HG02970 (cell line): Measurements from ENCODE around the gene GPLD1.
"Not testable (repeated sequence)": the region's sequence is repeated elsewhere in the genome, so short reads cannot be mapped to it uniquely, and the experiment has no call there.

Experiments used
- ATAC-seq: cut with Tn5 transposase; IDR thresholded peaks from one replicate; pipeline ENCODE4 v1.9.1; 2021; ENCODE audit warnings: mild to moderate bottlenecking, moderate library complexity, moderate number of reproducible peaks; ENCODE audit not compliant: unreplicated experiment, low FRiP score

The GPLD1 gene

GRCh38 chr6:24426729-24427446 lies 62.5 kb downstream of the GPLD1 start:
- no peak for ATAC-seq

DNA sequence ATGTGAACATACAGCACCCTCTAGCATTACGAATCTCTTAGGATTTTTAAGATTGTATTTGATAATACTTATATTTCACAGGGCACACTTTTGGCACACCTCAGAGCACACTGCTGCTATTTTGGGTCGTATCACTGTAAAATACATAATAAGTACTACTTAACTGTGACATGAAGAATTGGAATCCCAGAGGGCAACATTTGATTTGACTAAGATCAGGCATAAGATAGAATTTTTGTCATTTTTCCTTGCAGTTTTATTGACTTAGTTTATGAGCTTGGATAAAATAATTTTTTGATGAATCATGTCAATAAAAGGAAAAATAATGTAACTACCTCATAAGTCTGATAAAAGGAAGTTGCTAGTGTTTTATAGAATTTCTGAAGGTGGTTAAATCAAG lies 64.3 kb downstream of the GPLD1 start:
- ATAC-seq, result no peak

- no peak for ATAC-seq
Observed at GRCh38 chr6:24419526-24419925, 69.9 kb downstream of the GPLD1 start.

DNA sequence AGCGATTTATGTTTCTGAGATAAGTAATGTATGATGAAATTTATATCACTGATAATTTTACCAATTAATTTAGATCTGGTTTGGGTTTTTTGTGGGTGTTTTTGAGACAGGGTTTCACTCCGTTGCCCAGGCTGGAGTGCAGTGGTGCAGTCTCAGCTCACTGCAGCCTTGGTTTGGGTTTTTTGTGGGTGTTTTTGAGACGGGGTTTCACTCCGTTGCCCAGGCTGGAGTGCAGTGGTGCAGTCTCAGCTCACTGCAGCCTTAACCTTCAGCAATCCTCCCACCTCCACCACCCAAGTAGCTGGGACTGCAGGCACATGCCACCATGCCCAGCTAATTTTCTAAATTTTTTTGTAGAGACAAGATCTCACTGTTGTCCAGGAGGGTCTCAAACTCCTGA lies 73.6 kb downstream of the GPLD1 start:
- ATAC-seq, result no peak

DNA sequence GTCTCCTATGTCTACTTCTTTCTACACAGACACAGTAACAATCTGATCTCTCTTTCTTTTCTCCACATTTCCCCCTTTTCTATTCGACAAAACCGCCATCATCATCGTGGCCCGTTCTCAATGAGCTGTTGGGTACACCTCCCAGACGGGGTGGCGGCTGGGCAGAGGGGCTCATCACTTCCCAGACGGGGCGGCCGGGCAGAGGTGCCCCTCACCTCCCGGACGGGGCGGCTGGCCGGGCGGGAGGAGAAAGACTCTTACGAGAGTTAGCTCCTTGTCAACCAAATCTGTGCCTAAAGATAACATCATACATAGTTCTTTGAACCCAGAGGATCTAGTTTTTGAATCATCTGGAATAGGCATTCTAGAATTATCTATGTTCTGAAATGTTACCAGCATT lies 74.8 kb downstream of the GPLD1 start:
- not testable (repeated sequence) for ATAC-seq

GRCh38 chr6:24412294-24412693 lies 77.1 kb downstream of the GPLD1 start:
- ATAC-seq, result no peak

GRCh38 chr6:24410622-24411021 lies 78.8 kb downstream of the GPLD1 start:
- no peak for ATAC-seq

DNA sequence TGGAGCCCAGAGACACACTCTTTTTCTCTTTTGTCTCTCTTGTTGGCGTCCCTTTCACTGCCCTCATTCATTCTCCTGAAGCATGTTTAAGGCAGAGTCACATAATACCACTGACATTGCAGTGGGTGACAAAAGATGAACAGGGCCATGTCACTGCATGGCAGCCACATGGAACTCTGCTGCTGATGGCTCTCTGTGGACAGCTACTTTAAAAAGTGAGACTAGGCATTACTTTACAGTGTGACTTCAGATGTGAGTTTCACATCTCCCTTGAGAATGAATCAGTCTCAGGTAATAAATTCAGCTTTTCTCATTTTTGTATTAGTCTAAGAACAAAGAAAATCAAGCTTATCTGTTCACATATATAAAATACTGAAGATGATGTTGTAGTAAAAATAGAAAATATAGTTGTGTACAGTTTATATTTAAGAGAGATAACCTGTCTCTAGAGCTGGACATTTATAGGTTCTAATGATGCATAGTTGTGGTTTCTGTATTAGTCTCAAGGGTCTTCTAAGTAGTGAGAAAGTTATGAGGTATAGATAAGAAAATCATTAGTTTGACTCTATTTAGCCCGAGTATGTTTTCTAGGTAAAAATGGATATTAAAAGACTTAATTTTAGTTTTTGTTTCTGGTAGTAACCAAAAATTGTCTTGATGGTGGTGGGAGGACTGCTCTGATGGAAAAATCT lies 80.5 kb downstream of the GPLD1 start:
- ATAC-seq, result no peak

DNA sequence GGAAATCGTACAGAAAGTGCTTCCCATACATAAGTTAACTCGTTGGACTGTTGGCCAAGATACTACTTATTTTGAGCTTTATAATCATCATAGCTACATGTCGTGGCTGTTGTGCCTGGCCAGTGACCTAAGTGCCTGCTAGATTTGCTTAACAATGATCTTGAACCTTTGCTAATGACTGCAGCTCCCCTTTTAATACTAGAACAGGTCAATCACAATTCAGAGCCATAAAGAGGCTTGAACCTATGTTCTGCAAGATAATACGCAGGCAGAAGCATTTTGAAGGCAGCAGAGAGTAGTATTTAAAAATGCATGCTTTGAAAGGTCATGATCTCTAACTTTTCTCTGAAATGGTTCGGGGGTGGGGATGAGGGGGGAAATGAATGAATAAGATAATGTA lies 84.1 kb downstream of the GPLD1 start:
- ATAC-seq, result no peak

- ATAC-seq, result no peak
Observed at GRCh38 chr6:24403501-24403824, 85.9 kb downstream of the GPLD1 start.

DNA sequence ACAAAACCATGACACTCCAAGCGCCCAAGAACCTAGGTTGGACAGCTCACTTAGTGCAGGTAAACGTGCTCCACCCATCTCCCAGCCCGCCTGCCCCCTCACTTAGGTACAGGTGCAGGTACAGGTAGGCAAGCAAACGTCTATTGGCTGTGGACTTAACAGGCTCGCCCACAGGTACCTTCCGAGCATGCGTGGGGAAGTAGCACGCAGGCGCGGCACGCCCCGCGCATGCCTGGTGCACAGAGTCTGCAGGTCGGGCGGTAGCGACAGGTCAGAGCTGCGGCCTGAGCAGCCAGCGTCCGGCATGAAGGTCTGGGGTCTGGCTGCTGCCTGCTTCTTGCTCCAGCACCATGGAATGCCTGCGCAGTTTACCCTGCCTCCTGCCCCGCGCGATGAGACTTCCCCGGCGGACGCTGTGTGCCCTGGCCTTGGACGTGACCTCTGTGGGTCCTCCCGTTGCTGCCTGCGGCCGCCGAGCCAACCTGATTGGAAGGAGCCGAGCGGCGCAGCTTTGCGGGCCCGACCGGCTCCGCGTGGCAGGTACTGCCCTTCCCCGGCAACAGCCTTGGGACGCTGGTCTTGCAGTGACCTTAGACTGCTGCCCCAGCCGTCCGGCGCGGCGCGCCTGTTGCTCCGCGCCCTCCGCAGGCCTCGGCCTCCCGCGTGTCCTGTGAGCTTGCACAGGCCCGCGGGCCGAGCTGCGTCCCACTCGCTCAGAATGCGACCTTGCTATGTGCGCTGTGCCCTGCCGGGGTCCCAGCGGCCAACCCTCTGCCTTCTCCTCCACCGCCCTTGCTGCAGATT lies 86.5 kb downstream of the GPLD1 start, which contains the start of gene MRS2:
TSS of gene MRS2 (plus strand) at position 240 of the 804 bp plus-strand sequence. CDS start at position 351, 111 bp downstream.
- peak; percentile 92 for ATAC-seq

DNA sequence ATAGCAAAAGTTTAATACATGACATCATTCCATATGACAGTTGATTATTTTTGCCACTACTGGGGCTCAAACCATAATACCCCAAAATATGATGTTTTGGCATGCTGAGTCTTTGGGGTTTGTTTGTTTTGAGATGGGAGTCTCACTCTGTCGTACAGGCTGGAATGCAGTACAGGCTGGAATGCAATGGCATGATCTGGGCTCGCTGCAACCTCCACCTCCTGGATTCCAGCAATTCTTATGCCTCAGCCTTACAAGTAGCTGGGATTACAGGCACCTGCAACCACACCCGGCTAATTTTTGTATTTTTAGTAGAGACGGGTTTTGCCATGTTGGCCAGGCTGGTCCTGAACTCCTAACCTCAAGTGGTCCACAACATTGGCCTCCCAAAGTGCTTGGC lies 87.9 kb downstream of the GPLD1 start:
- ATAC-seq, result no peak

DNA sequence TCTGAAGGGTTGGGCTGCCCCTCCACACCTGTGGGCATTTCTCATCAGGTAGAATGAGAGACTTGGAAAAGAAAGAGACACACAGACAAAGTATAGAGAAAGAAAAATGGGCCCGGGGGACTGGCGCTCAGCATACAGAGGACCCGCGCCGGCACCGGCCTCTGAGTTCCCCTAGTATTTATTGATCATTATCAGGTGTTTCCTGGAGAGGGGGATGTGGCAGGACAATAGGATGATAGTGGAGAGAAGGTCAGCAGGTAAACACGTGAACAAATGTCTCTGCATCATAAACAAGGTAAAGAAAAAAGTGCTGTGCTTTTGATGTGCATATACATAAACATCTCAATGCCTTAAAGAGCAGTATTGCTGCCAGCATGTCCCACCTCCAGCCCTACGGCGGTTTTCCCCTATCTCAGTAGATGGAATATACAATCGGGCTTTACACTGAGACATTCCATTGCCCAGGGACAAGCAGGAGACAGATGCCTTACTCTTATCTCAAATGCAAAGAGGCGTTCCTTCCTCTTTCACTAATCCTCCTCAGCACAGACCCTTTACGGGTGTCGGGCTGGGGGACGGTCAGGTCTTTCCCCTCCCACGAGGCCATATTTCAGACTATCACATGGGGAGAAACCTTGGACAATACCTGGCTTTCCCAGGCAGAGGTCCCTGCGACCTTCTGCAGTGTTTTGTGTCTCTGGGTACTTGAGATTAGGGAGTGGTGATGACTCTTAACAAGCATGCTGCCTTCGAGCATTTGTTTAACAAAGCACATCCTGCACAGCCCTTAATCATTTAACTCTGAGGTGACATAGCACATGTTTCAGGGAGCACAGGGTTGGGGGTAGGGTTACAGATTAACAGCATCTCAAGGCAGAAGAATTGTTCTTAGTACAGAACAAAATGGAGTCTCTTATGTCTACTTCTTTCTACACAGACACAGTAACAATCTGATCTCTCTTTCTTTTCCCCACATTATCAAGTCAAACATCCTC lies 89.0 kb downstream of the GPLD1 start:
- not testable (repeated sequence) for ATAC-seq

- no peak for ATAC-seq
Observed at GRCh38 chr6:24397631-24398030, 91.7 kb downstream of the GPLD1 start.

- ATAC-seq, result no peak
Observed at GRCh38 chr6:24396824-24397223, 92.6 kb downstream of the GPLD1 start.

DNA sequence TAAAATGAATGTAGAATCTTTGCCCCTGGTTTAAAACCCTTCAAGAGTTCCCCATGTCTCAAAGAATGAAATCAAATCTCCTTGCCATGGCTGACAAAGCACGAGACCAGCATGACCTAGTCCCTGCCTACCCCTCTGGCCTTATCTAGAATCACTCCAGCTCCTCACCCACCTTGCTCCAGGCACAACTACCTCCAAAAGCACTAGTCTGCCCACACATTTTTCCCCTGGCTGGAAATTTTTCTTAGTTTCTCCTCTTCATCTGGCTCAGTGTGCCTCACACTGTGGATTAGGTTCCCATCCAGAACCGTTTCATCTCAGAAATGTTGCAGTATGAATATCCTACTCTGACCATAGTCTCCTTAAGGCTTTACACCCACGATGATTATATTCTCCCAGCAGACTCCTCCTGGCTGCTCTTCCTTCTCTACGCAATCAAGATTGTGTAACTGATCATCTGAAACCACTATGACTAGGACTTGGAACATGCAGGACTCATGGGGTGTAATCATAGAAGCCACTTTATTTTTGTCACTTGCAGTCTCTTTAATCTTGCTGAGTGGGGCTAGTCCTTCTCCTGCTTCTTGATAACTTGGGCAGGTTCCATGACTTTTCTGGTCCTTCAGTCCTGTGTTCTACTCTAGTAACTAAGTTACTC lies 94.5 kb downstream of the GPLD1 start:
- ATAC-seq, result no peak

GRCh38 chr6:24394061-24394779 lies 95.2 kb downstream of the GPLD1 start:
- no peak for ATAC-seq

- no peak for ATAC-seq
Observed at GRCh38 chr6:24391756-24392405, 97.5 kb downstream of the GPLD1 start.

- no peak for ATAC-seq
Observed at GRCh38 chr6:24391208-24391607, 98.2 kb downstream of the GPLD1 start.
